ENCODE measurements around the gene EFL1.
A peak's percentile ranks its signal among the peaks of the same experiment; 100 is the strongest.

The EFL1 gene

DNA sequence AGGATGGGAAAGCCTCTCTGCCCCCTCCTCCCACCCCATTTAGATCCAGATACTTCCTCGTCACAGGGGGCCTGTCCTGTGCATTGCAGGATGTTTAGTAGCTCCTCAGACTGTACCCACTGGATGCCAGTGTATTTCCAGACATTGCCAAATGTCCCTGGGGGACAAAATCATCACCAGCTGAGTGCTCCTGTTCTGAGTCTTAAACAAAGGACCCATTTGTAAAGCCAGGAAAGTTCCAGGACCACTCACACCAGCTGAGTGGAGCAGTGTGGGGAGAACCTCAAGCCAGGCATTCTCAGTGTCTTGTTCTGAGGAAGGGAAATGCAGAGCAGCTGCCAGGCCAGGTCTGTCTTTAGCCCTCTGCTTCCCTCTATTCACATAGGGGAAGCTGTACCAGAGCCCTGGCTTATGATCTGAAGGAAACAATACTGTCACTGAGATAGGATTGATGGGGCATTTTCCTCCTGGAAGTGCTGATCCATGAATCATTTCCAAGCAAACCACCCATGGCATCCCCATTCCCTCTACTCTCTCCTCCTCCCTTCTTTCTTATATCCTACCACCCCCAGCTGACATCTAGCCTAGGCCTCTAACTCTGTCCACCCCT, 149.3 kb downstream of the EFL1 start:
- H3K27ac ChIP-seq = no peak overlapping the region
- no peak for TF ChIP-seq ZFX (IDR thresholded peaks at IDR 0.05; ENCODE audit: borderline replicate concordance)
- TF ChIP-seq, protein P1, sequence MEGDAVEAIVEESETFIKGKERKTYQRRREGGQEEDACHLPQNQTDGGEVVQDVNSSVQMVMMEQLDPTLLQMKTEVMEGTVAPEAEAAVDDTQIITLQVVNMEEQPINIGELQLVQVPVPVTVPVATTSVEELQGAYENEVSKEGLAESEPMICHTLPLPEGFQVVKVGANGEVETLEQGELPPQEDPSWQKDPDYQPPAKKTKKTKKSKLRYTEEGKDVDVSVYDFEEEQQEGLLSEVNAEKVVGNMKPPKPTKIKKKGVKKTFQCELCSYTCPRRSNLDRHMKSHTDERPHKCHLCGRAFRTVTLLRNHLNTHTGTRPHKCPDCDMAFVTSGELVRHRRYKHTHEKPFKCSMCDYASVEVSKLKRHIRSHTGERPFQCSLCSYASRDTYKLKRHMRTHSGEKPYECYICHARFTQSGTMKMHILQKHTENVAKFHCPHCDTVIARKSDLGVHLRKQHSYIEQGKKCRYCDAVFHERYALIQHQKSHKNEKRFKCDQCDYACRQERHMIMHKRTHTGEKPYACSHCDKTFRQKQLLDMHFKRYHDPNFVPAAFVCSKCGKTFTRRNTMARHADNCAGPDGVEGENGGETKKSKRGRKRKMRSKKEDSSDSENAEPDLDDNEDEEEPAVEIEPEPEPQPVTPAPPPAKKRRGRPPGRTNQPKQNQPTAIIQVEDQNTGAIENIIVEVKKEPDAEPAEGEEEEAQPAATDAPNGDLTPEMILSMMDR (IDR thresholded peaks at IDR 0.05) = no peak

DNA sequence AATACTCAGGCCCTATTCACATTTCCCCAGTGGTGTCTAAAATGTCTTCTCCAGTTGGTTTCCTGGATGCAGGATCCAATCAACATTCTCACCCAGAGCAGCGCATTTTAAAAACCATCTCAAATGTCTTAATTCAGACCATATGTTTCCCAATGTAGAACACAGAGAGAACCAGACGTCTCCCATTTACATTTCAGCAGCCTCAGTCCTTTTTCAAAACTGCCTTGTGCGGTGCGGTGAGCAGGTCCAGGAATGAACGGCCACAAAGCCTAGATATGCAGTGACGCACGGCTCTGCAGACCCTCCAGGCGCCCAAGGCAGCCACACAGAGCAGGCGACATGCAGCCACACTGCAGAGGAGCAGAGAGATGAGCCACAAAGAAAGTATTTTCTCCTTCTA, 150.6 kb downstream of the EFL1 start:
- H3K27ac ChIP-seq = no peak overlapping the region
- no peak for TF ChIP-seq ZFX (IDR thresholded peaks at IDR 0.05; ENCODE audit: borderline replicate concordance)
- TF ChIP-seq, protein P1 (IDR thresholded peaks at IDR 0.05) = no peak

DNA sequence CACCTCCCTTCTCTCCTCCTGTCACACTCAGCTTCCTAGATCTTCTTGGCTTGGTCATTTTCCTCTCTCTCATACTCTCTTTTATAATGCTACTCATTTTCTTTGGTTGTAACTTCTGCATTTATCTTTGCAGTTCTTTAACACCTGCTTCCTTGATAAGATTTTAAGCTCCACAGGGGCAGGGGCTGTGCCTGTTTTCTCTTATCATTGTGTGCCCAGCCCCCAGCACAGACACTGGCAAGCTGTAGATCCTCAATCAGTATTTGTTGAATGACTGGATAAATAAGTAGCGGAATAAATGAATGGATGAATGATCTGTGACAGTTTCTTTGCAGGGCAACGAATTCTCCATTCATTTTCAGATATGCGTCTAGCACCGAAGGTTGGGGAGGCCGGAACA, 152.4 kb downstream of the EFL1 start:
- TF ChIP-seq, protein P1 (IDR thresholded peaks at IDR 0.05) = no peak
- TF ChIP-seq ZFX (IDR thresholded peaks at IDR 0.05; ENCODE audit: borderline replicate concordance) = no peak
- H3K27ac ChIP-seq = no peak overlapping the region

DNA sequence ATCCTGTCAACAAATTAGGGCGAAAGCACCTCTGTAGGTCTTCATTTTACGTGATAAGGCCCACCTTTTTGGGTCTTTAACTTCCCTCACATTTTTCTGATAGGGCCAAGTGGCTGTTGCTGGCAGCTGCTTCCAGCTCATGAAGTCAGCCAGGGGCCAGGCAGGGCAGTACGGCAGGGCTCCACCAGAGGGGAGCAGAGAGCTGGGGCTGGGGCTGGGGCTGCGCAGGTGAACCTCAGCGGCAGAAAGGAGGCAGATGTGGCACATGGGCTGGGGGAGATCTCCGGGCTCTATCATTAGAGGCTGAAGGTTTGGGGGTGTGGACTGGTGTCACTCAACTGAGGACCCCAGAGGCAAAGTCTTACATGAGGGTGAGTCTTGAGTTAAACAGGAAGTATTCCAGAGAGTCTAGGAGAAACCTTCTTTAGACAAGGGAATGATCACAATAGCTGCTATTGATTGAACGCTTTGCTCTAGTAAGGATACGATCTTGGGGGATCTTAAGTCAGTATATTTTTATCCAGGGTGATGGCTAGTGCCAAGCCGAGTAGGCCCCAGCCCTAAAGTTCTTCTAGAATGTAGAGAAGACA, 153.9 kb downstream of the EFL1 start:
- H3K27ac ChIP-seq = no peak overlapping the region
- TF ChIP-seq, protein P1 (IDR thresholded peaks at IDR 0.05) = peak; percentile 93
- no peak for TF ChIP-seq ZFX (IDR thresholded peaks at IDR 0.05; ENCODE audit: borderline replicate concordance)

DNA sequence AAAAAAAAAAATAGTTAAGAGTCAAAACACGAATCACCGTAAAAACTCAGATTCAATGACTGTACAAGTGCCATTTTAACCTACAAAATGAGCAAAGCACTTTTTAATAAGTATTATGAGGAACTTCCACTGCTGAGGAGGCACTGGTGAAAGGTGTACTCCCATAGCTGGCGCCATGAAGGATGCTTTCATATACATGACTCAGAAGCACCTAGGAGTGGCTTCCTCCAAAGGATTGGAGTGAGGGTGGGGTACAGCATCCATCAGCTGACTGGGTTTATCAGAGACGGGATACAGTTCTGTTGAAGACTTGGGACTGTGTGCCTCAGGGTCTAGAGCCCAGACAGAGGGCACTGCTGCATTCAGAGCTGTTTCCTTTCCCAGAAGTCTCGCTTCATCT, 155.9 kb downstream of the EFL1 start:
- TF ChIP-seq, protein P1 (IDR thresholded peaks at IDR 0.05) = no peak
- no peak for TF ChIP-seq ZFX (IDR thresholded peaks at IDR 0.05; ENCODE audit: borderline replicate concordance)

DNA sequence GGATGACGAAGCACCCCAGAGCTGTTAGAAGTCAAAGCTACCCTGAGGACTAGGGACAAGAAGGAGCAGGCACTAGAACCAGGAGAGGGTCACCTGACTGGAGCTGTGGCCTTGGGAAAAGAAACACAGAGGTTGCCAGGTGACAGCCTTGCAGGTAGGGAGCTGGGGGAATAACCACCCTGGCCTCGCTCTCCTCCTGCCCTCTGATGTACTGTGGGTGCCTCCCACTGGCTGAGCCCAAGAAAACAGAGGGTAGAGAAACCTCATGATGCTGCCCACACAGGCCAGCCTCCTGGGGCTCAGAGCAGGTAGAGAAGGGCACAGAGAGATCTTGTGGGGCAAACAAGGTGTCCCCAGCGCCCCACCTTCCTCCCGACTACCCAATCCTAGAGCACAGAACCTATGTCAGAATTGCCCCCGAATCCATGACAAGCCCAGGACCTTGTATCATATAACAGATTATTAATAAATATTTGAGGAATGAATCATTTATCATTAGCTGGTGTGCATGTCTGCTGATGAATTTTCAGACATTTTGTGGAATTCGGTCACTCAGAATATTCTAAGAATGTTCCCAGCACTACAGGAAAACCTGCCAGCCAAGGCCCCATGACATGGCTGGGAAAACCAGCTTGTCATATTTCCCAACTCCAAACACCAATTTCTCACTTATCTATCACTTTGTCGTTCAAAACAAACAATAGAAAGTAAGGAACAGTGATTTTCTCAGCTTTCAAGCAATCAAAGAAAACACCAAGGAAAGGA, 156.9 kb downstream of the EFL1 start:
- no peak for TF ChIP-seq ZFX (IDR thresholded peaks at IDR 0.05; ENCODE audit: borderline replicate concordance)
- TF ChIP-seq, protein P1 (IDR thresholded peaks at IDR 0.05) = no peak
- H3K27ac ChIP-seq = no peak overlapping the region

More for the DNA sequence above, 155.9 kb downstream of the EFL1 start:
- no peak overlapping the region for H3K27ac ChIP-seq

DNA sequence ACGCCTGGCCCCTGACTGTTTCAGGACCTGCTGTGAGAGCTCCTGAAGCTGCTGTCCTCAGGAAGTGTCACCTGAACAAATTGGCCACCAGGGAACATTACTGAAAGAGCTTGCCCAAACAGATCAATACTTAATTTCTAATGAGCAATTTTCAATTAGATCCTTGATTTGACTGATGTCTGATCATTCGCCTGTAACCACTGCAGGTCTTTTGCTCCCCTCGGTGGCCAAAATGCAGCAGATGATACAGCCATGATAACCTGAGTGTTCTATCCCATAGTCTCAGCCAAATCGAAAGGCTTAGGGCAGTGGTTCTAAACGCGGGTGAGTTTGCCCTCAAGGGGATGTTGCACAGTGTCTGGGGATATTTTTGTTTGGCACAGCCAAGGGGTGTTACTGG, 159.1 kb downstream of the EFL1 start:
- H3K27ac ChIP-seq = no peak overlapping the region

More for the DNA sequence above, 159.1 kb downstream of the EFL1 start:
- no peak for TF ChIP-seq ZFX (IDR thresholded peaks at IDR 0.05; ENCODE audit: borderline replicate concordance)
